HL-60 (cell line): ENCODE data around the gene CNTN6.

ENCODE experiments used
- GABPA ChIP-seq: IDR thresholded peaks from 2 replicates; pipeline ENCODE4 v1.6.1; 2012; ENCODE audit warnings: low read depth
- POLR2AphosphoS5 ChIP-seq: IDR thresholded peaks from 2 replicates; pipeline ENCODE4 v1.6.1; 2012; ENCODE audit warnings: low read depth
- SPI1 ChIP-seq: IDR thresholded peaks from 2 replicates; pipeline ENCODE4 v1.6.1; 2012; ENCODE audit warnings: low read depth, mild to moderate bottlenecking, borderline replicate concordance
- TF ChIP-seq, protein P1 (sequence below): IDR thresholded peaks from one replicate; pipeline ENCODE4 v1.5.1; 2011; ENCODE audit warnings: low read length, control low read depth, inconsistent platforms; ENCODE audit not compliant: insufficient read depth
- TF ChIP-seq, protein P2 (sequence below): IDR thresholded peaks from 2 replicates; pipeline ENCODE4 v1.6.1; 2012; ENCODE audit warnings: low read depth; ENCODE audit not compliant: insufficient replicate concordance

- TF ChIP-seq, protein P1, sequence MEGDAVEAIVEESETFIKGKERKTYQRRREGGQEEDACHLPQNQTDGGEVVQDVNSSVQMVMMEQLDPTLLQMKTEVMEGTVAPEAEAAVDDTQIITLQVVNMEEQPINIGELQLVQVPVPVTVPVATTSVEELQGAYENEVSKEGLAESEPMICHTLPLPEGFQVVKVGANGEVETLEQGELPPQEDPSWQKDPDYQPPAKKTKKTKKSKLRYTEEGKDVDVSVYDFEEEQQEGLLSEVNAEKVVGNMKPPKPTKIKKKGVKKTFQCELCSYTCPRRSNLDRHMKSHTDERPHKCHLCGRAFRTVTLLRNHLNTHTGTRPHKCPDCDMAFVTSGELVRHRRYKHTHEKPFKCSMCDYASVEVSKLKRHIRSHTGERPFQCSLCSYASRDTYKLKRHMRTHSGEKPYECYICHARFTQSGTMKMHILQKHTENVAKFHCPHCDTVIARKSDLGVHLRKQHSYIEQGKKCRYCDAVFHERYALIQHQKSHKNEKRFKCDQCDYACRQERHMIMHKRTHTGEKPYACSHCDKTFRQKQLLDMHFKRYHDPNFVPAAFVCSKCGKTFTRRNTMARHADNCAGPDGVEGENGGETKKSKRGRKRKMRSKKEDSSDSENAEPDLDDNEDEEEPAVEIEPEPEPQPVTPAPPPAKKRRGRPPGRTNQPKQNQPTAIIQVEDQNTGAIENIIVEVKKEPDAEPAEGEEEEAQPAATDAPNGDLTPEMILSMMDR = no peak
- TF ChIP-seq POLR2AphosphoS5 (no peak), GABPA (no peak), SPI1 (no peak)
- TF ChIP-seq, protein P2, sequence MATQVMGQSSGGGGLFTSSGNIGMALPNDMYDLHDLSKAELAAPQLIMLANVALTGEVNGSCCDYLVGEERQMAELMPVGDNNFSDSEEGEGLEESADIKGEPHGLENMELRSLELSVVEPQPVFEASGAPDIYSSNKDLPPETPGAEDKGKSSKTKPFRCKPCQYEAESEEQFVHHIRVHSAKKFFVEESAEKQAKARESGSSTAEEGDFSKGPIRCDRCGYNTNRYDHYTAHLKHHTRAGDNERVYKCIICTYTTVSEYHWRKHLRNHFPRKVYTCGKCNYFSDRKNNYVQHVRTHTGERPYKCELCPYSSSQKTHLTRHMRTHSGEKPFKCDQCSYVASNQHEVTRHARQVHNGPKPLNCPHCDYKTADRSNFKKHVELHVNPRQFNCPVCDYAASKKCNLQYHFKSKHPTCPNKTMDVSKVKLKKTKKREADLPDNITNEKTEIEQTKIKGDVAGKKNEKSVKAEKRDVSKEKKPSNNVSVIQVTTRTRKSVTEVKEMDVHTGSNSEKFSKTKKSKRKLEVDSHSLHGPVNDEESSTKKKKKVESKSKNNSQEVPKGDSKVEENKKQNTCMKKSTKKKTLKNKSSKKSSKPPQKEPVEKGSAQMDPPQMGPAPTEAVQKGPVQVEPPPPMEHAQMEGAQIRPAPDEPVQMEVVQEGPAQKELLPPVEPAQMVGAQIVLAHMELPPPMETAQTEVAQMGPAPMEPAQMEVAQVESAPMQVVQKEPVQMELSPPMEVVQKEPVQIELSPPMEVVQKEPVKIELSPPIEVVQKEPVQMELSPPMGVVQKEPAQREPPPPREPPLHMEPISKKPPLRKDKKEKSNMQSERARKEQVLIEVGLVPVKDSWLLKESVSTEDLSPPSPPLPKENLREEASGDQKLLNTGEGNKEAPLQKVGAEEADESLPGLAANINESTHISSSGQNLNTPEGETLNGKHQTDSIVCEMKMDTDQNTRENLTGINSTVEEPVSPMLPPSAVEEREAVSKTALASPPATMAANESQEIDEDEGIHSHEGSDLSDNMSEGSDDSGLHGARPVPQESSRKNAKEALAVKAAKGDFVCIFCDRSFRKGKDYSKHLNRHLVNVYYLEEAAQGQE = no peak
Measured at GRCh38 chr3:1400571-1400970, 307.7 kb downstream of the CNTN6 start.
